NCI-H187 (cell line): Measurements from ENCODE around the gene POC1A.
A peak's percentile ranks its signal among the peaks of the same experiment; 100 is the strongest.

Experiments
- DNase-seq, 2 experiments: peaks; one replicate each; lab custom pipeline; 2025; lab: John Stamatoyannopoulos, UW

The POC1A gene

DNA sequence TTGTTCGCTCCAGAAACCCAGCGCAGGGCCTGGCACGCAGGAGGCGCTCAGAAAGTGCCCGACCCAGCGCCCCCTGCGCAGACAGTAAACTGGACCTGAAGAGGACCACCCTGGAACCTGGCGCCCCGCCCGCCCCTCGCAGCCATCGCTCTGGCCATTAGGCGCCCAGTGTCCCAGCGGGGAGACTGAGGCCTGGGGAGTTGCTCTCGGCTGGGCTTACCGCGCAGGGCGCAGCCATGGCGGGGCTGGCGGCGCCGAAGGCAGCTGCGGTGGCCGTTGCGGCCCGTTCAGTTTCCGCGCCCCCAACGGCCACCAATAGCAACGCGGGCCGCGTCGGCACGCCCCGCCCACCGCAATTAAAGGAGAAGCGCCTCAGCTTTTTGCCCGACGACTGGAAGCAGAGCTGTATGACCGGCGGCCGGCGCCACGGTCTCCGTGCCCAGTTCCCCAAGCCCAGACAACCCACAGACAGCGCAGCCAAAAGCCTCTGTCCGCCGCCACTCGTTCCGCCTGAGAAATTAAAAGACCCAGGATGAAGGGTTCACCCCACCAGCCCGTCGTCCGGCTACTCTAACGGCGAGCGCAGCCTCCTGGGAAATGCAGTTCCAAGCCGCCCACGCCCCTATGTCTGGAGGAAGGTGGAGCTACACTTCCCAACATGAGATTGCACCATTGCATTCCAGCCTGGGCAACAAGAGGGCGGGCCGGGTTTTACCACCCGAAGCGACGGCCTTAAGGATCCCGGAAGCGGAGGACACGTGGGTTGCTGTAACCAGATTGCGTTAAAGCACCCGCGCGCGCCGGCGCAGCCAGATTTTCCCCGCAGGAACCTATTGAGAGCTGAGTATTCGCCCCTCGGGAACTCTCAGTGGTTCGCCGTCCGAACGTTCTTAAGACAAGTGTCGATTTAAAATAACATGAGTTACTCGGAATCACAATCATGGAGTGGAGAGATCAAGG is at the start of gene POC1A:
Gene POC1A (minus strand): TSS at position 289 of the 960 bp plus-strand sequence. CDS start 51 bp downstream, at position 238.
- DNase-seq: peak; percentile 83 to 90

DNA sequence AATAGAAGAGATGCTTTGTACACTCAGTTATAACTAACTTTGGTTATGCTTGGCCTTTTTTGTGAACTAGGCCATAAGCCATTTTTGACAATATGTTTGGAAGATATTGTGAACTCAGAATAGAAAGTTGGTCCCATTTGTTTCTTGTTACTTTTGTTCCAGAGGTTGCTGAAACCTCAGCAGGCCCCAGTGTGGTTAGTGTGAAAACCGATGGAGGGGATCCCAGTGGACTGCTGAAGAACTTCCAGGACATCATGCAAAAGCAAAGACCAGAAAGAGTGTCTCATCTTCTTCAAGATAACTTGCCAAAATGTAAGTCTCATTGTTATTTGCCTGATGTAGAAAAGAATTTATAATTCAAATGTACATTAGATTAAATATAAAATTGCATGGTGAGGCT is 49.5 kb upstream of the POC1A start:
- DNase-seq: no peak

DNA sequence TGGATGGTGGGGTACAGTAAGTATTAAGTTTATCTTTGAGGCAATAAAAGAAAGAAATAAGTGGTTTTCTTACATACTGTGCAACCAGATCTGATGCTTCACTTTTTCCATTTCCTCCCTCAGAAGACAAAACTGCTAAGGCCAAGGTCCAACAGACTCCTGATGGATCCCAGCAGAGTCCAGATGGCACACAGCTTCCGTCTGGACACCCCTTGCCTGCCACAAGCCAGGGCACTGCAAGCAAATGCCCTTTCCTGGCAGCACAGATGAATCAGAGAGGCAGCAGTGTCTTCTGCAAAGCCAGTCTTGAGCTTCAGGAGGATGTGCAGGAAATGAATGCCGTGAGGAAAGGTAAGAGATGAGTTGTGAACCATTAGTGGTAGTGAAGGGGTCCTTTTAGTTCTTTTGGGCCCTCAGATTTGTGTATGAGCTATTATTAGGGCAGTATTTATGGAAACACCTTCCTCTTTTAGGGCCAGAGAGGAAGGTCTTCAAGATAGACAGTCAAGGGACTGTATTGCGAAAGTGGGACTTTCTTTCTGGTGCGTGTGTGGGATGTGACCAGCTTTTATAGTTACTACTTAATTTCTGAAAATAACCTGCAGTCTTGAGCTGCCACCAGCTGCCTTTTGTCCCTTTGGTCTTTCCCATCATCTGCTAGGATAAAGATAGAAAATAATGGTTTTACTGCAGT is 48.3 kb upstream of the POC1A start:
- no peak for DNase-seq

DNA sequence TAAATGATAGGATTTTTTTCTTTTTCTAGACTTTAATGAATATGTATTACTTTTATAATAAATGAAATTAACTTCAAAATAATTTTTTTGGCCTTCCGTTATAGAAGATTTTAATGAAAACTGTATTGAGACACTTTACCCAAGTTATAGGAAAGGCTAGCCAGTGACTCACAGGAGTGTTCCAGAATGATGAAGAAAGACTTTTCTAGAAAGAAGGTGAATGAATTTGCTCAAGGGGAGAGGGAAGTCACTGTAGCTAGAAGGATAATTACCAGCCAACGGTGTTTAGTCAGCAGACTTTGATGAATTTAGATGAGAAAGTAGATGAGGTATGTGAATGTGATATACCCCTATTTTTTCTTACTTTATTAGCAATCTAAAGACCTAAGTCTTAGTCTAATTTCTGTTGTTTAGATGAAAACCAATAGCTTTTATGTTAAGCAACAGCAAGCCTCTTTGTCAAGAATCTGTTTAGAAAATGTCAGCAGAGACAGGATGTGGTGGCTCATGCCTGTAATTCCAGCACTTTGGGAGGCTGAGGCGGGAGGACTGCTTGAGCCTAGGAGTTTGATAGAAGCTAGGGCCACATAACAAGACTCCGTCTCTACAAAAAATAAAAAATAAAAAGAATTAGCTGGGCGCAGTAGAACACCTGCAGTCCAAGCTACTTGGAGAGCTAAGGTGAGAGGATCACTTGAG is 46.9 kb upstream of the POC1A start:
- no peak for DNase-seq

DNA sequence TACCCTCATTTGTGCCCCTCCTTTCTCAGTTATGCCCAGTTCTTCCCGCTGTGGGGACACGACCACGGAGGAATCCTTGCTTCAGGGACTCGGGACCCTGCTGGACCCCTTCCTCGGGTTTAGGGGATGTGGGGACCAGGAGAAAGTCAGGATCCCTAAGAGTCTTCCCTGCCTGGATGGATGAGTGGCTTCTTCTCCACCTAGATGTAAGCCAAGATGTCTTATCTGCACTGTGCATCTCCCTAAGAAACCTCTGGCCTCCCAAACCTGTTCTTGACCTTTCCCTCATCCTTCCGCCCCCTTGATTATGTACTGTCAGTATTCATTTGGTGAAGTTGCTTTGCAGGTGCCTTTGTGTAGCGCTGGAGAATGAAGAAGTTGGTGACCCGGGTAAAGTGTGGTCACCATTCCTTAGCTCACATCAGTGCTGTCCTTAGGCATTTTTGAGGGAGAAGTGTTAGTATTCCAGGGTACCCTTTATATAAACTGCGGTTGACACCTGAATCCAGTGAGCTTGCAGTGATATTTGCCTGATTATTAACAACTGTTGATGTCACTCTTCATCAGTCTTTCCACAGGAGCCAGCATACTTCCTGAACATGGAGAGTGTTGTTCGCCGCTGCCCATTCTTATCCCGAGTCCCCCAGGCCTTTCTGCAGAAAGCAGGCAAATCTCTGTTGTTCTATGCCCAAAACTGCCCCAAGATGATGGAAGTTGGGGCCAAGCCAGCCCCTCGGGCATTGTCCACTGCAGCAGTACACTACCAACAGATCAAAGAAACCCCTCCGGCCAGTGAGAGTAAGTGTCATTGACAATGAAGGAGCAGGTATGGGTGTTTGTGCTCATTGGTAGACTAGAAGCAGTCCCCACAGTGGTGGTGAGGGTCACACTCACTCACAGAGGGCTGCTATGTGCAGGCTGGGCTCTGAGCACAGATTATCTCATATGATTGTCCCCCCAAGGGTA is 44.7 kb upstream of the POC1A start:
- no peak for DNase-seq

DNA sequence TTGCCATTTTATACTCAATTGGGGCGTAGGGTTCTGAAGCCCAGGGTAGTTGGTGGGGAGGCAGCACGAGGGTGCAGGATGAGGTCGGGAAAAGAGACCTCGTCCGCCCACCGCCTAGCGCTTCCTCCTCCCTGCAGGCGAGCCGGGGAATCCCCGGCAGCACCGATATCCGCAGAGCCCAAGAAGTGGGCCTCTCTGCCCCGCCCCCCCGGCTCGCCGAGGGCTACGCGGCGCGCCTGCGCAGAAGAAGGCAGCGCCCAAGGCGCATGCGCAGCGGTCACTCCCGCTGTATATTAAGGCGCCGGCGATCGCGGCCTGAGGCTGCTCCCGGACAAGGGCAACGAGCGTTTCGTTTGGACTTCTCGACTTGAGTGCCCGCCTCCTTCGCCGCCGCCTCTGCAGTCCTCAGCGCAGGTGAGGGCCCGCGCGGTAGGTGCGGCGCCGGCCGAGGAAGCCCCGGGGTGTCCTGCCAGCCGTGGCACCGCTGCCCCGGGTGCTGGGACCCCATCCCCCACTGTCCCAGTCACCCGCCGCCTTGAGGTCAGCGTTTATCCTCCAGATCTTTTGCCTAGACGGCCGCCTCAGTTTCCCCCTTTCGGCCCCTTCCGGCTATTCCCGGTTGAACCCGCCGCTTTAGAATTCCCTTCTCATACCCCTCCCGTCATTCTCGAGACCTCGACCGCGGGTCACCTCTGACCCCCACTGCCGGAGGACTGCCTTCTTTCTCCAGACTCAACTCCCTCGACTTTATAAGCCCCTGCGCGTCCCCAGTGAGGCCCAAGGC is 43.8 kb upstream of the POC1A start, which contains the start of gene ALAS1:
Gene ALAS1 (plus strand): TSS at position 319 of the 784 bp plus-strand sequence. CDS start 1,082 bp downstream, outside the sequence.
- DNase-seq: peak; percentile 71 to 72

DNA sequence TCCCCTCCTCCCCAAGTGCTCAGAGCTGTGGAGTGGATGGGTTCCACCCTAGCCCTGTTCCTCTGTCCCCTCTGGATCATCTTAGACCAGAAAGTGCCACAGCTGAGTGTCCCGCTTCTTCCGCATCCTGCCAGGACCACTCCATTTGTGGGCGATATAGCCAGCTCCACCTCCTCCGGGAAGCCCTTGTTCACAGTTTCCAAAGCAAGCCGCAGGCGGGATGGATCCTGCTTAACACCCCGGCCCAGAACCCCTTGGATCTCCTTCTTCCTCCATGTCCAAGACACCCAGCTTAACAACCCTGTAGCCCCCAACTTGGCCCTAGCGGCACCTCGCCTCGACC is 43.2 kb upstream of the POC1A start:
- no peak for DNase-seq

DNA sequence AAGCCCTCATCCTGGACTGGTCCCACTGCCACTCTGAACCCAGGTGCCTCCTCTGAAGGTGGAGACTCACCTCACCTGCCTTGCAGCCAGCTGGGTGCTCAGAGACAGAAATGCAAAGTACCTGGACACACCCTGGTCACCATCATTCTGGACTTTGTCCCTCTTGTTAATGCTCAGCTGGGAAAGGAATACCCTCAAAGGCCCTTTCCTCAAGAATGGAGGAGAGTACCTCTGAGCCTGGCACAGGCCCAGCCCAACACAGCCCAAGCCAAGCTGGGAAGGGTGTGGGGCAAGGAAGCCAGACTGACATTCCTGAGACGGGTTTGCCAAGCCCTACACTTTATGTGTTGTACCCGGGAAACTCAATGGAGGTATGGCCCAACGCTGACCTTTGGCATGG is 42.8 kb upstream of the POC1A start:
- DNase-seq: no peak

DNA sequence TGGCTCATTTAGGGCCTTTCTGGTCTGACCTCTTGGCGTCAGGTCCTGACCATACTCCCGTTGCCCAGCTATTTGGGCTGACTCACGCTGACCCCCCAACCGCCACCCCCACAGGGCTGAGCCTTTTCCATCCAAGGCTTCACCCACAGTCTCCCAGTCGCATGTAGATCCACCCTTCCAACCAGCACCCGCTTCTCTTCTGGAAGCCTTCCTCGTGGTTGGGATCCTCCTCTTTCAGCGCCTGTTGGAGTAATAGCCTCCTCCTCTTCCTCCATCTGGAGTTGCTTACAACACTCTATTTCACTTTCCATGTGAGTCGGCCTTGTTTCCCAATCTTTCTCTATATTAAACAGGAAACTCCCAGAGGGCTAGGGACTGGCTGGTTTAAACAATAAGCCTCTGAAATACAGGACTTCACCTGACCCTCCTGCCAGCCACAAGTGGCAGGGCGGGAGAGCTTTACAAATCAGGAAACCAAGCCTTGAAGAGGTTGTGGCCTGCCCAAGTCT is 41.7 kb upstream of the POC1A start:
- DNase-seq: no peak

DNA sequence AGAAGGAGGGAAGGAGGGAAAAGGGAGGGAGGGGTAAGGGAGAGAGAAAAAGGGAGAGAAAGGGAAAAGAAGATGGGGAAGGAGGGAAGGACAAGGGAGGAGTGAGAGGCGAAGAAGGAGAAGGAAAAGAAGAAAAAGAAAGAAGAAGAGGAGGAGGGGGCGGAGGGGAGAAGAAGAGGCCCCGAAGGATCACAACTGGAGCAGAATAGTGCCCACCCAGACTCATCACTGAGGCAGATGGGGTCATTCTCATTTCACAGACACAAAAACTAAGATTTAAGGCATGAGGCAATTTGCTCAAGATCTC is 41.0 kb upstream of the POC1A start:
- no peak for DNase-seq

DNA sequence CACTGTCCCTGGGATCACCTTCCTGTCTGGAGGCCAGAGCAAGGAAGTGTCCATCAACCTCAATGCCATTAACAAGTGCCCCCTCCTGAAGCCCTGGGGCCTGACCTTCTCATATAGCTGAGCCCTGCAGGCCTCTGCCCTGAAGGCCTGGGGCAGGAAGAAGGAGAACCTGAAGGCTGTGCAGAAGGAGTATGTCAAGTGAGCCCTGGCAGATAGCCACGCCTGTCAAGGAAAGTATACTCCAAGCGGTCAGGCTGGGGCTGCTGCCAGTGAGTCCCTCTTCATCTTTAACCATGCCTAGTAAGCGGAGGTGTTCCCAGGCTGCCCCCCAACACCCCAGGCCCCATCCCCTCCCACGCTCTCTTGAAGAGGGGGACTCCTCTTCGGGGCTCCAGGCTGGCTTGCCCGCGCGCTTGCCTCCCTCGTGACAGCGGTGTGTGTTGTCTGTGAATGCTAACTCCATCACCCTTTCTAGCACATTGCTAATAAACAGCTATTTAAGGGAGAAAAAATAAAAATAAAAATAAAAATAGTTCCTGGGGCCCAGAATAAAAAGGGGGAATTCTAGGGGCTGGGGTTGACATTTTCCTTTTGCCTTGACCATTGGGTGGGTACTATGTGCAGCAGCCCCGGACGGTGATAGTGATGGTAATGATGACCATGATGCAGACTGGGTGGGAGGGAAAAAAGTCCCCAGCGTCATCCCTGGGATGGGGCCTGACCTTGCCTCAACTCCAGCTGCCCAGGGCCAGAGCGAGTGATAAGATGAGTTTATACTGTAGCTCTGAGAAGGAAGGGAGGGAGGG is 40.5 kb upstream of the POC1A start:
- DNase-seq: no peak

DNA sequence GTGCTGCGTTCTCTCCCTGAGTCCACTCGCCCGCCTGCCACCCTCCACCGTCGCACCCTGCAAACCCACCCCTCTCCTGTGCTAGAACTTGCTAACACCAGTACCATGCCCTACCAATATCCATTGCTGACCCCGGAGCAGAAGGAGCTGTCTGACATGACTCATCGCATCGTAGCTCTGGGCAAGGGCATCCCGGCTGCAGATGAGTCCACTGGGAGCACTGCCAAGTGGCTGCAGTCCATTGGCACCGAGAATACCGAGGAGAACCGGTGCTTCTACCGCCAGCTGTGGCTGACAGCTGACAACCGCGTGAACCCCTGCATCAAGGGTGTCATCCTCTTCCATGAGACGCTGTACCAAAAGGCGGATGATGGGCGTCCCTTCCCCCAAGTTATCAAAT is 38.8 kb upstream of the POC1A start:
- DNase-seq: no peak

DNA sequence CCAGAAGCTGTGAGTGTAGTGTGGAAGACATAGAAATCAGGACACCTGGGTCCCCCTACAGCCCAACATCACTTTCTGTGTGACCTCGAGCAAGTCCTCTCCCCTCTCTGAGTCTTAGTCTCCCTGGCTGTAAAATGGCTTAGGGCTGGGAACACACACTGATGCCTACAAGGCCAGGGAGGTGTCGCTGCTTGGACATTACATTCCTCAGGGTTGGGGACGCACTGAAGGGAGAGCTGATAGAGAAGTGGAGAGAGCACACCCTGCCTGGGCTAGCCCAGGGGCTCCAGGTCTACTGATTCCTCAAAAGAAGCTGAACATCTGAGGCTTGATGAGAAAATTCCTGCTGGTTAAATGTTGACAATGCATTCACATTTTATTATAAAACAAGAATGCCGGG is 37.4 kb upstream of the POC1A start:
- no peak for DNase-seq

DNA sequence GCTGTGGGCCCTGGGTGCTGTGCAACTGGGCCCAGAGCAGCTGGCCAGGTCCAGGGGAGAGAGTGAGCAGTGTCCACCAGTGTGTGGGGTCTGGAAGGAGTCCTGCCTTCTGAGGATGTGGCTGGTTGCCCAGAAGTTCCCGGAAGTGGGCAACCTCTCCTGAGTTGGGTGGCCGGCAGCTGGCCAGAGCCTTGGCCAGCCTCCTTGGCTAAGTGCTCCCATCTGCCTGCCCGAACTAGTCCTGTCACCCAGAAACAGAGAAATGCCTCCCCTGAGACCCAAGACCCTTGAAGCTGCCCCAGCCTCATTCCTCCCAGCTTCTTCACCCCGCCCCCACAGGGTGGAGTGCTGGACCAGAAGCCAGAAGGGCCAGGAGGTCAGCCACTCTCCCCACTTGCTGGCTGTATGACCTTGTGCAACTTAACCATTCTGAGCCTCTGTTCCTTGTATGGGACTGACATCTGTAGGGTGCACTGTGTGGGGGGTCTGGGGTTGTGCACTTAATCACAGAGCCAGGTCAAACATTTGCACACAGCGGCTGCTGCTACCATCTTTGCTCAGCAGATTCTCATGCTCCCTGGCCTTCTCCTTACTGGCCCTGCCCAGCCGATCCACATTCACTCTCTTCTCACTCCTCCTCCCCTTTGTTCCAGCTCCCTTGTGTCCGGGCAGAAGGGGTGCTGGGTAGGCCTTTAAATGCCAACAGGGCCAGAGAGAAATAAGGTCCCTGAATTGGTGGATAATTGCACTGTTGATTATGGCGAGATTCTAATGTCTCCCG is 36.3 kb upstream of the POC1A start:
- no peak for DNase-seq

DNA sequence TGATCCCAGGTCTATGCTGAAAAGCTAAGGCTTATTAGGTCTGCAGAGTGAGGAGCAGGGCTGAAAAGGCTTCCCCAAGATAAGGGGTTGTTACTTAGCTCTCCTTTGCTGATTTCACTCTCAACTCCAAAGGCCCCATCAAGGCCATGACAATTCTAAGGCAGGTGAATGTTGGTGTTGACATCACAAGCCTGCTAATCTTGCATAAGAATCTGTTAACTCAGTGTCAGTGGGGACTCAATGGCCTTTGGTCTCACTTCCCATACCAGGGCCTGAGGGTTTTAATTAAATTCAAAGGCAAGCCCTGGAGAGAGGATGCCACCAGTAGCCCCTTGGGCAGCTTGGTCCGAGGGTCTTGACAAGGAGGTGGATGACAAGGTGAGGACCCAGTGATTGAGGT is 34.3 kb upstream of the POC1A start:
- no peak for DNase-seq

DNA sequence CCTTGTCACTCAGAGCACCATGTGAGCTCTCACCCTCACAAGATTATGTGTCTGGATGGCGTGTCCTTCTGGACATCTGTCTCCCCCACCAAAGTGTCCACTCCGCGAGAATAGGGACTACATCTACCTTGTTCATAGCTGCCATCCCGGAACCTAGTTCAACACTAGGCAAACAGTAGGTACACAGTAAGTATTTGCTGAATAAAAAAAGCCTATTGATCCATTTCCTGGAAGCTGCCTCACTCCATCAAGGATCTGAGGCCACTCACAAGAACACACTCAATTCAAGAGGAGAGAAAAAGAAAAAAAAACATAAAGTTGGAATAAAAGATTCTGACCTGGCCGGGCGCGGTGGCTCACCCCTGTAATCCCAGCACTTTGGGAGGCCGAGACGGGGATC is 32.5 kb upstream of the POC1A start:
- no peak for DNase-seq

DNA sequence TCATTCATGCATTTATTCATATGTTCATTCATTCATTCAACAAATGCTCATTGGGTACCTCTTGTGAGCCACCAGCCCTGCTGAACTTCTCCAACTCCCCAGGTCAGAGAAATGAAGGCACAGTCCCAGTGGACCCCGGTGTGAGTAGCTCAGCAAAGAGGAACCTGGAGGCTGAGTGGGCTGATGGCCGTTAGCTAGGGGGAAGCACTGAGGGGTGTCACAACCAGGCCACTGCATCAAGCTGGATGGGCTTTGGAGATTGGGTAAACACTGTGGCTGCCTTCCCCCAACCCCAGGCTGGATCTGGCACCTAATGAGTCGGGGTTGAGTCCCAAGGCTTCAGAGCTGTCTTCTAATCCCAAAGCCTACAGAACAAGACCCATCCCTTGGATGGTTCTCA is 31.6 kb upstream of the POC1A start:
- no peak for DNase-seq

DNA sequence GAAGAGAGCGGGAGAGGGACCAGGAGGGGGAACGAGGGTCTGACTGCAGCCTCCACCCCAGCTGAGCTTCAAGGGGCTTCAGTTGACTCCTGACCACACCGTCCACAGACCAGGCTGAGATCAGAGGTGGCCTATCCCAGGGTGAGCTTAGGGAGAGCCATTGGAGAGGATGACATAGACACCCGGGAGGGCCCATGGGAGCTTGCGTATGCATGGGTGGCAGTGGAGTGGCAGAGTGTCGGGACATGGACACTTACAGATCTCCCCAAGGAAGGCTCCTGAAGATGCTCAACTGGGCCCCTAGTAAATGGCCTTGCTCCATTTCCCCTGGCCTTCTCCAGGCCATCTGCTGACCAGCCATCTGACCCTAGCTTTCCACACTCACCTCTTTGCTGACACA is 31.1 kb upstream of the POC1A start:
- DNase-seq: no peak

DNA sequence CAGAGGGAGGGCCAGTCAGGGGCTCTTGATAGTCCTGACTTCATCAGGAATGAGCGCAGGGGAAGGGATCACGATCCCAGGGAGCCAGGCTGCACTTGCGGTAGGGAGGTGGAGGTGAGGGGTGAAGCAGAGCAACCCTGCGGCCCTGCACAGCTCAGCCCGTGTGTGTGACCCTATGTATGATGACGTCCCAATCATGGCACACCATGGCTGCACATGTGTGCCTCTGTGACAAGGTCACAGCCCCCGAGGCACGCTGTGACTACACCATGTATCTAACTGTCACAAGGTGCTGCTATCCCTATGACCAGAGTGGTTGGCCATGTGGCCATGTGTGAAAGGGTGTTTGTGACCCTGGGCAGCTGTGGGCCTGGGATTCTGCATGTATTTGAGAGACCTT is 30.5 kb upstream of the POC1A start:
- DNase-seq: no peak
